Activated CD4-positive, alpha-beta memory T cell treated with anti-CD3 and anti-CD28 coated beads for 36 hours (primary cell): ENCODE results near the gene KHDC1. TPM values are rescaled to one million over a fixed set of nuclear protein-coding genes. Genes with fewer than 3 reads are reported as not detected.
"Not testable (repeated sequence)": the region's sequence is repeated elsewhere in the genome, so short reads cannot be mapped to it uniquely, and the experiment has no call there.

Source experiments
- CTCF ChIA-PET: fragments of 350-600 bp; sonication (Branson Sonifier 250); formaldehyde crosslinking; loops from one replicate; lab custom pipeline; 2021; ENCODE audit warnings: antibody characterized with exemption, inconsistent platforms; lab: Charles Lee
- POLR2A ChIA-PET: fragments of 350-600 bp; sonication (Branson Sonifier 250); formaldehyde crosslinking; loops from one replicate; lab custom pipeline; 2021; ENCODE audit warnings: antibody characterized with exemption; lab: Charles Lee
- DNase-seq: peaks from one replicate; pipeline ENCODE4 v3.0.0-alpha.2; 2020
- H3K27ac Mint-ChIP-seq: one replicate; pipeline ENCODE4 v1.8.0; 2021; ENCODE audit warnings: mixed read lengths
- H3K27me3 Mint-ChIP-seq: one replicate; pipeline ENCODE4 v1.8.0; 2021; ENCODE audit warnings: mixed read lengths
- H3K36me3 Mint-ChIP-seq: one replicate; pipeline ENCODE4 v1.8.0; 2021; ENCODE audit warnings: mixed read lengths
- H3K4me1 Mint-ChIP-seq: one replicate; pipeline ENCODE4 v1.8.0; 2021; ENCODE audit warnings: low read depth, mixed read lengths
- H3K4me3 Mint-ChIP-seq: one replicate; pipeline ENCODE4 v1.8.0; 2021; ENCODE audit warnings: mild to moderate bottlenecking, mixed read lengths
- H3K9me3 Mint-ChIP-seq: one replicate; pipeline ENCODE4 v1.8.0; 2021; ENCODE audit warnings: mixed read lengths
- intact Hi-C: fragments of 100-400 bp; cut with micrococcal nuclease; formaldehyde crosslinking; loops from one replicate; pipeline ENCODE4 v1.15.1; 2023
- total RNA-seq, 2 experiments: library from RNA; stranded (reverse); gene quantifications; one replicate each; pipeline ENCODE4 v1.2.3, GENCODE V29; 2021

KHDC1 gene
- total RNA-seq, 2 experiments from 2014 or later: 4.0 to 4.6 TPM

DNA sequence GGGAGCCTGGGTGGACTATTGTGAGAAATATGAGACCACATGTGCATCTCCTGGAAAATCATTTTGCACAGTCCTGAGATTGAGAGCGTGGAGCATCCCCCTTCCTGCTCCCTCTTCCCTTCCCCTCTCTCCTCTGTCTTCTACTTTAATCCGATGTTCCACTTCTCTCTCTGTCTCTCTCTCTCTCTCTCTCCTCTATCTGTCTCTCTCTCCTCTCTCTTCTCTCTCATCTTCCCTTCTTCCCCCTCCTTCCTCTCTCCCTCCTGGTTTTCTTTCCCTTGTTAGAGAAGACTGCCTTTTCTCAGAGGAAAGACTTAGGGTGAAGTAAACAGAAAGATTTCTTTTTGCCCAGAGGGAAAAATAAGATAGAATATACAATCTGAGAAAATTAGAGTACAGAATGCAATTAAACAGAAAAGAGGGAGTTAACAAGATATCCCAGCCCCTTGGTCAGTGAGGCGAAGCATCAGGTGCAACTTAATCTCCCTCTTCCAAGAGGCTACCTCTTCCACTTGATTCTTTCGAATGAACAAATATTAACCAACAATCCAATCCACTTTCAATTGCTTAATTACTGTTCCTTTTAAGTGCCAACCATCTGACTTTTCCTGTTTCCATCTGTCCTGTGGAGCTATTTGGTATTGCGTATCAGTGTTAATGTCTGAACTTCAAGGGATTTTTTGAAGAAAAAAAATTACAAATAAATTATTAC, 14.6 kb downstream of the KHDC1 start:
- Mint-ChIP-seq H3K27ac (no peak overlapping the region), H3K4me1 (no peaks in the 10 kb centered on the region), H3K27me3 (no peaks in the 10 kb centered on the region), H3K36me3 (no peaks in the 10 kb centered on the region), H3K9me3 (no peaks in the 10 kb centered on the region), H3K4me3 (no peak overlapping the region)
- ChIA-PET POLR2A (no interaction called here), CTCF (no interaction called here)
- intact Hi-C loops: no loop called here
- no peak for DNase-seq

DNA sequence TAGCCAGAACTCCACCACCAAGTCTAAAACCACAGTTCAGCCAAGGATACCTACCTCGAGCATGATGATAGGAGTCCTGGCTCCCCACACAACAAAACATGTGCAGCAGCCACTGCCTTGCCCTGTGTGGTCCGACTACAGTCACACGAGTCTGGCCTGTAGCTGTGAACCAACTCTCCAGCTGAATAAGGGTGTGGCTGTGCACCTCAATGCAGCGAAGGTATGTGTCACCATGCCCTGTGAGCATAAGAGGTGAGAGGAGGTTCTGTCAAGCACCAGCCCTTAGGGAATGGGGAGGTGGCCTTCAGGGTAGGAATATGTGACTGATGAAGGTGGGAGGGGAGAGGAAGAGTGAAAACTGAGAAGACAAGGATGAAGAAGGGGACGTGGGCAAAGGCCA, 21.0 kb downstream of the KHDC1 start:
- H3K27ac Mint-ChIP-seq: no peak overlapping the region
- H3K27me3 Mint-ChIP-seq: no peaks in the 10 kb centered on the region
- H3K4me1 Mint-ChIP-seq: no peaks in the 10 kb centered on the region
- H3K4me3 Mint-ChIP-seq: no peak overlapping the region
- ChIA-PET POLR2A (no interaction called here), CTCF (no interaction called here)
- intact Hi-C loops: no loop called here
- DNase-seq: no peak
- H3K9me3 Mint-ChIP-seq: no peaks in the 10 kb centered on the region
- no peaks in the 10 kb centered on the region for H3K36me3 Mint-ChIP-seq

DNA sequence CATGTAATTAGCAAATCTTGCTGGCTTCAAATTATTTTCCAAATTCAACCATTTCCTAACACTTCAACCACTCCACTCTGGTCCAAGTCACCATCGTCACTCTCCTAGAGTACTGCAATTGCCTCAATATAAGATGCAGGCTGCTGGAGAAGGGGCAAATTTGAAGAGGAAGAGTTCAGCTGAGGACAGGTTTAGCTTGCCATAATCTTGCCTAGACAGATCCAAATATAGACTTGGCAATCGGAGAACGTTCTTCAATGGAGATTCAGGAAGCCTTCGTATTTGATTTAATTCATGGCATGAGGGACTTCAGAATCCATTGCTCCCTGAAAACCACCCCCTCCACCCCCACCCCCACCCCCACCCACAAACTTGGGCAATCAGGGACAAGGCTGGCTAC, 22.3 kb downstream of the KHDC1 start:
- no peaks in the 10 kb centered on the region for H3K9me3 Mint-ChIP-seq
- no peaks in the 10 kb centered on the region for H3K36me3 Mint-ChIP-seq
- intact Hi-C loops: no loop called here
- no peak overlapping the region for H3K4me3 Mint-ChIP-seq
- no peak overlapping the region for H3K27ac Mint-ChIP-seq
- ChIA-PET POLR2A (no interaction called here), CTCF (interaction anchor here (0.5 kb wide), 1 partner anchor 98 kb away, joined by 3 read pairs; no protein-coding TSS in a partner anchor)
- H3K4me1 Mint-ChIP-seq: no peaks in the 10 kb centered on the region
- DNase-seq: no peak
- no peaks in the 10 kb centered on the region for H3K27me3 Mint-ChIP-seq

- no peaks in the 10 kb centered on the region for H3K27me3 Mint-ChIP-seq
- no peak for DNase-seq
- ChIA-PET CTCF (interaction anchor here (1.3 kb wide), 1 partner anchor 93 kb away, joined by 3 read pairs; no protein-coding TSS in a partner anchor), POLR2A (no interaction called here)
- H3K27ac Mint-ChIP-seq: no peak overlapping the region
- no peaks in the 10 kb centered on the region for H3K9me3 Mint-ChIP-seq
- H3K36me3 Mint-ChIP-seq: no peaks in the 10 kb centered on the region
- H3K4me3 Mint-ChIP-seq: no peak overlapping the region
- intact Hi-C loops: no loop called here
- no peaks in the 10 kb centered on the region for H3K4me1 Mint-ChIP-seq
Measured at GRCh38 chr6:73236144-73236750, 26.7 kb downstream of the KHDC1 start.

DNA sequence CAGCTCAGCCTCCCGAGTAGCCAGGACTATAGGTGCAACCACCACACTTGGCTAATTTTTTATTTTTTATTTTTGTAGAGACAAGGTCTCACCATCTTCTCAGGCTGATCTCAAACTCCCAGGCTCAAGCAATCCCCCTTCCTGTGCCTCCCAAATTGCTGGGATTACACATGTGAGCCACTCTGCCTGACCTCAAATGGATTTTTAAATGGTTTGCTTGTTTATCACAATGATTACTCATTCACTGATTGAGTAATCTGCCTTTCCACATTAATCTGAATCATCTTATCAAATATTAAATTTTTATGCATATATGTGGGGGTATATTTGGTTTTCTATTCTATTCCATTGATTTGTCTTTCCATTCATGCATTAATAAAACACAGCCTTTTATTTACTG, 28.3 kb downstream of the KHDC1 start:
- CTCF ChIA-PET: no interaction called here
- intact Hi-C loops: no loop called here
- H3K27me3 Mint-ChIP-seq: no peaks in the 10 kb centered on the region

DNA sequence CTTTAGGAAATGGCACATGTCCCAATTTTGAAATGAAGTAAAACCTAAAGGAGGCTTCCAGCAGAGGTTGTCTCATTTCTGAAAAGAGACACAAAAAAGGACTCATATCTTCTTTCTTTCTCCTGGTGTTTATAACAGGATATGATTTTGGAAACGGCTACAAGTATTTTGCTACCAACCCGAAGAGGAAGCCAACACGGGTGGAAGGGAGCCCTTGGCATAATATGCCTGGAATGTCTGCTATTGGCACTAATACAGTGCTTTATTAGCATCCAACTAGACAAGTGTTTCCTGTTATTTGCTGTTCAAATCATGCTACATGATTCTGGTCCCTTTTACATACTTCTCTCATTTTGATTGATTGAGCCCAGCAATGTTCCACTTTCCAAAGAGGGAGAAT, 29.0 kb downstream of the KHDC1 start:
- POLR2A ChIA-PET, H3K9me3 Mint-ChIP-seq: not testable (repeated sequence)

More for the DNA sequence above, 28.3 kb downstream of the KHDC1 start:
- H3K9me3 Mint-ChIP-seq: no peaks in the 10 kb centered on the region
- no peaks in the 10 kb centered on the region for H3K36me3 Mint-ChIP-seq
- no peak overlapping the region for H3K27ac Mint-ChIP-seq
- H3K4me3 Mint-ChIP-seq: no peak overlapping the region
- POLR2A ChIA-PET: no interaction called here
- no peaks in the 10 kb centered on the region for H3K4me1 Mint-ChIP-seq
- no peak for DNase-seq

GRCh38 chr6:73233048-73233447, 29.9 kb downstream of the KHDC1 start:
- no peaks in the 10 kb centered on the region for H3K27me3 Mint-ChIP-seq
- intact Hi-C loops: no loop called here
- H3K4me1 Mint-ChIP-seq: no peaks in the 10 kb centered on the region
- CTCF ChIA-PET: no interaction called here
- POLR2A ChIA-PET: no interaction called here
- H3K4me3 Mint-ChIP-seq: no peak overlapping the region
- no peak overlapping the region for H3K27ac Mint-ChIP-seq
- H3K36me3 Mint-ChIP-seq: no peaks in the 10 kb centered on the region
- no peak for DNase-seq
- no peaks in the 10 kb centered on the region for H3K9me3 Mint-ChIP-seq

More for the DNA sequence above, 29.0 kb downstream of the KHDC1 start:
- intact Hi-C loops, CTCF ChIA-PET, H3K27me3 Mint-ChIP-seq, H3K36me3 Mint-ChIP-seq, H3K4me1 Mint-ChIP-seq, DNase-seq, H3K4me3 Mint-ChIP-seq, H3K27ac Mint-ChIP-seq: not testable (repeated sequence)

- Mint-ChIP-seq H3K9me3 (no peaks in the 10 kb centered on the region), H3K4me3 (no peak overlapping the region), H3K36me3 (no peaks in the 10 kb centered on the region), H3K4me1 (no peaks in the 10 kb centered on the region), H3K27ac (no peak overlapping the region), H3K27me3 (no peaks in the 10 kb centered on the region)
- intact Hi-C loops: no loop called here
- DNase-seq: no peak
- CTCF ChIA-PET: interaction anchor here (0.6 kb wide), 1 partner anchor 503 kb away, joined by 3 read pairs; no protein-coding TSS in a partner anchor
- POLR2A ChIA-PET: no interaction called here
Measured at GRCh38 chr6:73231986-73232391, 31.0 kb downstream of the KHDC1 start.

- Mint-ChIP-seq H3K9me3 (no peaks in the 10 kb centered on the region), H3K36me3 (no peaks in the 10 kb centered on the region), H3K4me1 (no peaks in the 10 kb centered on the region), H3K27ac (no peak overlapping the region), H3K4me3 (no peak overlapping the region), H3K27me3 (no peaks in the 10 kb centered on the region)
- CTCF ChIA-PET: interaction anchor here (1.4 kb wide), 1 partner anchor 98 kb away, joined by 3 read pairs; no protein-coding TSS in a partner anchor
- DNase-seq: no peak
- intact Hi-C loops: no loop called here
- POLR2A ChIA-PET: no interaction called here
Measured at GRCh38 chr6:73227606-73228255, 35.3 kb downstream of the KHDC1 start.

DNA sequence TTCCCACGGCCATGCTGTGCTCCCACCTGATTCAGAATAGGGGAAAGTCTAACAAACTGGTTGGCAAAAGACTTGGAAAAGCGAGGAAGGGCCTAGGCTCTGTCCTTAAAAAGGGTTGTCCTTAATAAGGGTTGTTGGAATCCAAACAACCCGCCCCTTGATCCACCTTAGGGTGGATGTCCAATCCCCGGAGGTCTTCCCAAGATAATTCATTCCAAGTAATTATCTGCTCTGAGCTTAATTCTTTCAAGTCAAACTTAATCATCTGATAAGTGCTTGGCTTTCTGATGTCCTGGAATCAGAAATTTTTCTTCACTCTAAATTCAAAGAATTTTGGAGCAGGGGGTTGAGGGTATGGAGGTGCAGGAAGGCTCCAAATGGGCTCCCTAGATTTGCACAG, 37.6 kb downstream of the KHDC1 start, which contains the start of gene KHDC1L:
KHDC1L (minus strand) TSS at position 101 of the 400 bp plus-strand sequence; CDS start at position 13, 88 bp downstream.
- Mint-ChIP-seq H3K36me3 (no peaks in the 10 kb centered on the region), H3K4me3 (no peak within 1 kb of the TSS), H3K4me1 (no peaks in the 10 kb centered on the region), H3K9me3 (no peaks in the 10 kb centered on the region), H3K27me3 (no peaks in the 10 kb centered on the region), H3K27ac (no peak within 1 kb of the TSS)
- intact Hi-C loops: no loop called here
- no peak for DNase-seq
- ChIA-PET POLR2A (no interaction called here), CTCF (no interaction called here)

DNA sequence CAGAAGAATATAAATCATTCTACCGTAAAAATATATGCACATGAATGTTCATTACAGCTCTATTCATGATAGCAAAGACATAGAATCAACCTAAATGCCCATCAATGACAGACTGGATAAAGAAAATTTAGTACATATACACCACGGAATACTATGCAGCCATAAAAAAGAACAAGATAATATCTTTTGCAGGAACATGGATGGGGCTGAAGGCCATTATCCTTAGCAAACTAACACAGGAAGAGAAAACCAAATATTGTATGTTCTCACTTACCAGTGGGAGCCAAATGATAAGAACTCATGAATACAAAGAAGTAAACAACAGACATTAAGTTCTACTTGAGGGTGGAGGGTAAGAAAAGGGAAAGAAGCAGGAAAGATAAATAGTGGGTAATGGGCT, 46.1 kb downstream of the KHDC1 start:
- DNase-seq: no peak
- CTCF ChIA-PET: no interaction called here
- no peak overlapping the region for H3K4me3 Mint-ChIP-seq
- H3K27ac Mint-ChIP-seq: no peak overlapping the region
- no peaks in the 10 kb centered on the region for H3K4me1 Mint-ChIP-seq
- no peaks in the 10 kb centered on the region for H3K9me3 Mint-ChIP-seq
- H3K27me3 Mint-ChIP-seq: no peaks in the 10 kb centered on the region
- H3K36me3 Mint-ChIP-seq: no peaks in the 10 kb centered on the region
- POLR2A ChIA-PET: no interaction called here
- intact Hi-C loops: no loop called here

DNA sequence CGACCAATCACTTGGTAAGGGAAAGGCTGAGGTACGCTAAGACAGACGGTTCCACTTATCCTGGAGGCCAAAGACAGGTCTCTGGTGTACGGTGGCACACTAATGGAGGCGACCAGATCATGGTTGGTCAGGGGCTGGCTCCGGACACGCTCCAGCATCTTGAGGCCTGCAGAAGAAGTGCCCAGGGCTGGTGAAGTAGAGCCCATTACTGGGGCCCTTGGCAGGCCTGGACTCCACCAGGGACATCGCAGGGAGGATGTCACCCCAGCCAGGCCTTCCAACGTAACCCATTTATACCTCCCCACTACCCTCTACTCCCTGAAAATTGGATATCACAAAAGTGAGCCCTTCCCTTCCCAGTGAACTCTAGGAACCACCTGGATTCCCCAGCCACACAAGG, 53.9 kb downstream of the KHDC1 start:
- H3K4me1 Mint-ChIP-seq: no peaks in the 10 kb centered on the region
- intact Hi-C loops: no loop called here
- CTCF ChIA-PET: no interaction called here
- no peaks in the 10 kb centered on the region for H3K9me3 Mint-ChIP-seq
- POLR2A ChIA-PET: no interaction called here
- H3K4me3 Mint-ChIP-seq: no peak overlapping the region
- H3K36me3 Mint-ChIP-seq: no peaks in the 10 kb centered on the region
- no peak for DNase-seq
- no peaks in the 10 kb centered on the region for H3K27me3 Mint-ChIP-seq
- H3K27ac Mint-ChIP-seq: no peak overlapping the region
